ENCODE results near the gene DENND5A. TPM values are rescaled to one million over a fixed set of nuclear protein-coding genes. Genes with fewer than 3 reads are reported as not detected.

Gene DENND5A
- total and polyA plus RNA-seq, 10 of the 15 experiments (the other 5 are each of a cell fraction or from before 2014, with no cell fraction given) = 15.6 to 157 (median 85.1) TPM

GRCh38 chr11:9089636-9090035 lies 175.5 kb downstream of the DENND5A start:
- ChIA-PET CTCF (interaction anchor here (0.8 to 2.2 kb wide), 10 partner anchors 10 to 417 kb away, joined by 3 to 8 read pairs (median 3); no protein-coding TSS in a partner anchor), POLR2A (no interaction called here), RAD21 (ENCODE audit: unreplicated experiment) (interaction anchor here (0.5 to 1.4 kb wide), 3 partner anchors 48 to 1700 kb away, joined by 3 to 4 read pairs (median 4); no protein-coding TSS in a partner anchor), SMC1A (ENCODE audit: uncharacterized antibody, unreplicated experiment) (interaction anchor here (0.6 to 2.0 kb wide), 6 partner anchors 12 to 75 kb away, joined by 3 to 7 read pairs (median 4); no protein-coding TSS in a partner anchor)
- Histone ChIP-seq H3K4me2 (ENCODE audit: control insufficient read depth, insufficient read depth) (no peak overlapping the region), H3K27ac (ENCODE audit: control insufficient read depth, insufficient read depth) (no peak overlapping the region), H3K9me3 (replicated peaks; ENCODE audit: control insufficient read depth, insufficient read depth, low read length) (no peaks in the 10 kb centered on the region), H3K36me3 (ENCODE audit: control insufficient read depth in 2 of 2, insufficient read depth in 2 of 2, low read length in 1 of 2) (no peaks in the 10 kb centered on the region), H3K9ac (ENCODE audit: control insufficient read depth, insufficient read depth, low read length) (no peak overlapping the region), H2AFZ (ENCODE audit: control insufficient read depth, low read depth, low read length) (no peak overlapping the region), H3K4me3 (no peak overlapping the region), H3K79me2 (ENCODE audit: control insufficient read depth, insufficient read depth, low read length) (no peaks in the 10 kb centered on the region), H4K20me1 (ENCODE audit: control insufficient read depth, insufficient read depth) (no peaks in the 10 kb centered on the region), H3K27me3 (replicated peaks in 1 of 2; ENCODE audit: control insufficient read depth in 2 of 2, insufficient read depth in 2 of 2, low read length in 1 of 2) (peaks cover 13 to 26% of the 10 kb centered on the region in 2 experiments), H3K4me1 (ENCODE audit: control insufficient read depth, insufficient read depth, low read length) (no peaks in the 10 kb centered on the region)
- no peak for ATAC-seq
- in situ Hi-C loops (cut with MboI) (no loop called here), intact Hi-C loops (cut with micrococcal nuclease; ENCODE audit: unreplicated experiment) (loop anchor here (10.0 kb wide), 1 partner anchor 75 kb away; no protein-coding TSS in a partner anchor)
- TF ChIP-seq BMI1 (IDR thresholded peaks at IDR 0.05; ENCODE audit: borderline replicate concordance) = no peak
- no peak for TF ChIP-seq PML (IDR thresholded peaks at IDR 0.05; ENCODE audit: low read length)
- no peak for TF ChIP-seq ELK1 (IDR thresholded peaks at IDR 0.05; ENCODE audit: low read depth, low read length)
- no peak for TF ChIP-seq ESRRA (IDR thresholded peaks at IDR 0.05; ENCODE audit: low read length)
- TF ChIP-seq REST (IDR thresholded peaks at IDR 0.05; ENCODE audit: low read depth, low read length) = no peak
- TF ChIP-seq POU2F2 (IDR thresholded peaks at IDR 0.05; ENCODE audit: borderline replicate concordance, low read depth, low read length) = no peak
- TF ChIP-seq SIN3A (IDR thresholded peaks at IDR 0.05; ENCODE audit: low read depth, low read length) = no peak
- TF ChIP-seq IRF5 (IDR thresholded peaks at IDR 0.05; ENCODE audit: borderline replicate concordance) = no peak
- TF ChIP-seq PKNOX1 (IDR thresholded peaks at IDR 0.05) = no peak
- TF ChIP-seq RFX5 (IDR thresholded peaks at IDR 0.05; ENCODE audit: low read depth, low read length) = no peak
- no peak for TF ChIP-seq NR2C2 (IDR thresholded peaks at IDR 0.05; ENCODE audit: borderline replicate concordance, control insufficient read depth, insufficient read length, low read depth)
- no peak for TF ChIP-seq EED (IDR thresholded peaks at IDR 0.05; ENCODE audit: low read depth)
- no TSS peak for BruUV-seq (replicated peaks)
- WGBS (ENCODE audit: insufficient coverage, insufficient replicate concordance, low lambda C conversion rate, missing lambda C conversion rate) = 36% methylated on average over 6 of the region's 6 CpGs
- no peak for FAIRE-seq
- no peak for DNase-seq (ENCODE audit: low read depth, low spot score)
